ENCODE data around the gene SLC4A11.

Gene SLC4A11

DNA sequence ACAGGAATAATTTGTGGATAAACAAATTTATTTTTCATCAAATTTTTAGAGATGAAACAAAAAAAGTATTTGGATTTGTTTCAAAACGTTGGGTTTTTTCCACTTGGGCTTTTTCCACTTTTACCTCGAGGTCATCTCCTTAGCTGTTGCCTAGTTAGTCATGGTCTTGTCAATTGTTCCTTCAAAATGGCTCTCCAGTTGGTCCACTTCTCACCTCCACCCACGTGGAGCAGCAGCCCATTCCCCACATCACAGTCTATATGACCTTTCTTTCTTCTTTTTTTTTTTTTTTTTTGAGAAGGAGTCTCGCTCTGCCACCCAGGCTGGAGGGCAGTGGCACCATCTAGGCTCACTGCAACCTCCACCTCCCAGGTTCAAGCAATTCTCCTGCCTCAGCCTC, 6.7 kb upstream of the SLC4A11 start:
- H3K9me3 ChIP-seq (ENCODE audit: control insufficient read depth, insufficient read depth, low read depth, low read length): no peaks in the 10 kb centered on the region
- H3K27ac ChIP-seq (ENCODE audit: low read depth, low read length): no peak overlapping the region
- peaks cover 24% of the 10 kb centered on the region for H3K4me1 ChIP-seq (ENCODE audit: control insufficient read depth, insufficient read depth, low read length)
- no peaks in the 10 kb centered on the region for H3K36me3 ChIP-seq (ENCODE audit: control insufficient read depth, insufficient read depth, low read length)
- no peak overlapping the region for H3K9ac ChIP-seq (ENCODE audit: low read length)
- peaks cover 47% of the 10 kb centered on the region for H3K27me3 ChIP-seq (ENCODE audit: control insufficient read depth, insufficient read depth, low read length)
- H3K4me3 ChIP-seq (ENCODE audit: low read depth, low read length): no peak overlapping the region

DNA sequence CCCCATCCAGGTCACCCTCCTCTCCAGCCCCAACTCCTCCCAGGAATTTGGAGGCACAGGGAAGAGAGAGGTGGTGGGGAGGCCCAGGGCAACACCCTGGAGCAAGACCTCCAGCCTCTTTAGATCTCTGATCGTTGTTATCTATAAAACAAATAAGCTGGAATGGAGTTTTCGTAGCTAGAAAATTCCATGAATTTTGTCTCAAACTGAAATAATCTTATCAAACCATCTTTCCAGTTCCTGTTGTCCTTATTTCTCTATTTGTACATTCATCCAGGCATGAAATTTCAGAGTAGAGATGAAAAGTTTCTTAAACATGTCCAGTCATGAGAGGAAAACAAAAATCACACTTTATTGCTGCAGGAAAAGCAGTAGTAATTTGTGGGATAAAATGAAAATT, 6.2 kb upstream of the SLC4A11 start:
- H3K36me3 ChIP-seq (ENCODE audit: control insufficient read depth, insufficient read depth, low read length): no peaks in the 10 kb centered on the region
- H3K4me1 ChIP-seq (ENCODE audit: control insufficient read depth, insufficient read depth, low read length): peaks cover 26% of the 10 kb centered on the region
- no peaks in the 10 kb centered on the region for H3K9me3 ChIP-seq (ENCODE audit: control insufficient read depth, insufficient read depth, low read depth, low read length)
- H3K27me3 ChIP-seq (ENCODE audit: control insufficient read depth, insufficient read depth, low read length): peaks cover 53% of the 10 kb centered on the region
- no peak overlapping the region for H3K4me3 ChIP-seq (ENCODE audit: low read depth, low read length)
- H3K27ac ChIP-seq (ENCODE audit: low read depth, low read length): no peak overlapping the region
- H3K9ac ChIP-seq (ENCODE audit: low read length): no peak overlapping the region

DNA sequence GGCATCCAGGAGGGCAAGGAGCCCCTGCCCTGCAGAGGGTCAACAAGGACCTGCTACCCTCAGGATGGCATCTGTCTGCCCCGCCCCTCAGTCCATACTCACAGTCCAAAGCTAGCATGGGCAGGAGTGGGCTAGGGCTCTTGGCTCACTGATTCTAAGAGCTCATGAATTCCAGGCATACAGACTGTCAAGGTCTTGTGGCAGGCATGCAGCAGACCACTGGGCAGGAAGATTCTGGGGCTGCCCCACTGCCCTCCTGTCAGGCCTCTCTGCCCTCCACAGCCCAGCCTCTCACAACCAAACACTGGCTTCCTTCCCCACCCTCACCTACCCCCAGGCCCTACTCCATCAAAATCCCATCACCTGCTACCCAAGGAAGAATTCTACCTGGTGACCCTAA, 5.6 kb upstream of the SLC4A11 start:
- Histone ChIP-seq H3K36me3 (ENCODE audit: control insufficient read depth, insufficient read depth, low read length) (no peaks in the 10 kb centered on the region), H3K4me3 (ENCODE audit: low read depth, low read length) (no peak overlapping the region), H3K9me3 (ENCODE audit: control insufficient read depth, insufficient read depth, low read depth, low read length) (no peaks in the 10 kb centered on the region), H3K27ac (ENCODE audit: low read depth, low read length) (no peak overlapping the region), H3K27me3 (ENCODE audit: control insufficient read depth, insufficient read depth, low read length) (peaks cover 55% of the 10 kb centered on the region), H3K4me1 (ENCODE audit: control insufficient read depth, insufficient read depth, low read length) (peaks cover 22% of the 10 kb centered on the region), H3K9ac (ENCODE audit: low read length) (no peak overlapping the region)

DNA sequence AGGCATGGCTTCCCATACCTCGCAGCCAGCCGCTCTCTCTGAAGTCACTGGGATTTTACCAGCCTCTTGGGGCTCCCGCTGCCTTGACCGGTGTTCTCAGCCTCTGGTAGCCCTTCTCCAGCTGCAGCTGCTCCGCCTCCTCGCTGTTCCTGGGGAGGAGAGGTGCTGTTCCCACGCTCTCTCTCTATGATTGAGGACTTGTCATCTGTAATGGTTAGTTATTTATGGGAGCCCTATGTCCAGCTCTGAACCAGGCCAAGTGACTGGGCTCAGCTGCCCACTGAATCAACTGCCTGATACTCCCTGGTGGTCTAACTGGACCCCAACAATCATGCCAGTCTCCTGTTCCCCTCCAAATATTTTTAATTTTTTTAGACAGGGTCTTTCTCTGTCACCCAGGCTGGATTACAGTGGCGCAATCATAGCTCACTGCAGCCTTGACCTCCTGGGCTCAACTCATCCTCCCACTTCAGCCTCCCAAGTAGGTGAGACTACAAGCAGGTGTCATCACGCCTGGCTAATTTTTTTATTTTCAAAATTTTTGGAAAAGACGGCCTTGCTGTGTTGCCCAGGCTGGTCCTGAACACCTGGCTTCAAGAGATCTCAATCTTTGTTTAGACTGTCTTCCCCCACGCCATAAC, 4.8 kb upstream of the SLC4A11 start:
- Histone ChIP-seq H3K4me3 (ENCODE audit: low read depth, low read length) (no peak overlapping the region), H3K9me3 (ENCODE audit: control insufficient read depth, insufficient read depth, low read depth, low read length) (no peaks in the 10 kb centered on the region), H3K36me3 (ENCODE audit: control insufficient read depth, insufficient read depth, low read length) (no peaks in the 10 kb centered on the region), H3K4me1 (ENCODE audit: control insufficient read depth, insufficient read depth, low read length) (peaks cover 15% of the 10 kb centered on the region), H3K27ac (ENCODE audit: low read depth, low read length) (no peak overlapping the region), H3K27me3 (ENCODE audit: control insufficient read depth, insufficient read depth, low read length) (peaks cover 54% of the 10 kb centered on the region), H3K9ac (ENCODE audit: low read length) (no peak overlapping the region)

DNA sequence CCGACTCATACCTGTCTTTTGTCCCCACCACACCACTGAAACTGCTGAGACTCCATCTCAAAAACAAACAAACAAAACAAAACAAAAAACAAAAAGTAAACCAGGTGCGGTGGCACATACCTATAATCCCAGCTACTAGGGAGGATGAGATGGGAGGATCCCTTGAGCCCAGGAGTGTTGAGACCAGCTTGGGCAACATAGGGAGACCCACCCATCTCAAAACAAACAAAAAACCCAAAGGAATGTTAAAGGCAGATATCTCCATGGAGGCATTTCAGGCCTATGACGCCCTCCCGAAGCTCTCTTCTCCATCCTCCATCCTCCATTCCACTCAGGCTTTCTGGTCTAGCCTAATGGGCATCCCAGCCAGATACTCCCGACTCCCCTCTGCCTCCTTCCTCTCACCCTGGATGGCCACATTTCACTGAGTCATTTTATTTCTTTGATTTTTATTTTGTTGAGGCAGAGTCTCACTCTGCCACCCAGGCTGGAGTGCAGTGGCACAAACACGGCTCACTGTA, 3.2 kb upstream of the SLC4A11 start:
- Histone ChIP-seq H3K9me3 (ENCODE audit: control insufficient read depth, insufficient read depth, low read depth, low read length) (no peaks in the 10 kb centered on the region), H3K36me3 (ENCODE audit: control insufficient read depth, insufficient read depth, low read length) (no peaks in the 10 kb centered on the region), H3K4me3 (ENCODE audit: low read depth, low read length) (no peak overlapping the region), H3K27me3 (ENCODE audit: control insufficient read depth, insufficient read depth, low read length) (peaks cover 55% of the 10 kb centered on the region), H3K4me1 (ENCODE audit: control insufficient read depth, insufficient read depth, low read length) (peaks cover 12% of the 10 kb centered on the region), H3K27ac (ENCODE audit: low read depth, low read length) (no peak overlapping the region), H3K9ac (ENCODE audit: low read length) (no peak overlapping the region)

DNA sequence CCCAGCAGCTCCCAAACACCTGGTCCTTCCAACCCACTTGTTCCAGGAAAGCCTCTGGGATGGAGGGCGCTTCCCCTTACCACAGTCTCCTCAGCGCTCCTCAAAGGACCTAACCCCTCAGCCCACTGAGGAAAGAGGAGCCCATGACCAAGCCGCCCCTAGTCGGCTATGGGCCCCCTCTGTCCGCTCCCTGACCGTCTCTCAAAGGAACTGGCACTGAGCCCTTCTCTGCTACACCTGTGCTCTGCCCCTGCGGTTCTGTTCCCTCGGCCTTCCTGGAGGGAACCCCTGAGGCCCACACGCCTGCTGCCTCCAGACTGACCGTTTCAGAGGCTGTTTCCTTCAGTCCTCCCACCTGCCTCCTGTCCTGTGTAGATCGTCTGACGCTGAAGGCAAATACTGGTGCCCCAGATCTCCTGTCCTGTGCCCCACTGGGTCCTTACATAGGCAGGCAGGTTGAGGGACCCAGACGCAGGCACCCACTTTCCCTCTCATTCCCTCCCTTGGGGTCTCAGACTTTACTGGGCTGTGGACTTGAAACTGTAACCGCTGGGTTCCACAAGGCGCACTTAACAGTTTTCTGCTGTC, 1.9 kb upstream of the SLC4A11 start:
- peak overlapping the region; percentile 92 for H3K4me3 ChIP-seq (ENCODE audit: low read depth, low read length)
- no peak overlapping the region for H3K9ac ChIP-seq (ENCODE audit: low read length)
- no peaks in the 10 kb centered on the region for H3K36me3 ChIP-seq (ENCODE audit: control insufficient read depth, insufficient read depth, low read length)
- H3K9me3 ChIP-seq (ENCODE audit: control insufficient read depth, insufficient read depth, low read depth, low read length): no peaks in the 10 kb centered on the region
- no peak overlapping the region for H3K27ac ChIP-seq (ENCODE audit: low read depth, low read length)
- peaks cover 61% of the 10 kb centered on the region for H3K27me3 ChIP-seq (ENCODE audit: control insufficient read depth, insufficient read depth, low read length)
- H3K4me1 ChIP-seq (ENCODE audit: control insufficient read depth, insufficient read depth, low read length): peaks cover 12% of the 10 kb centered on the region

DNA sequence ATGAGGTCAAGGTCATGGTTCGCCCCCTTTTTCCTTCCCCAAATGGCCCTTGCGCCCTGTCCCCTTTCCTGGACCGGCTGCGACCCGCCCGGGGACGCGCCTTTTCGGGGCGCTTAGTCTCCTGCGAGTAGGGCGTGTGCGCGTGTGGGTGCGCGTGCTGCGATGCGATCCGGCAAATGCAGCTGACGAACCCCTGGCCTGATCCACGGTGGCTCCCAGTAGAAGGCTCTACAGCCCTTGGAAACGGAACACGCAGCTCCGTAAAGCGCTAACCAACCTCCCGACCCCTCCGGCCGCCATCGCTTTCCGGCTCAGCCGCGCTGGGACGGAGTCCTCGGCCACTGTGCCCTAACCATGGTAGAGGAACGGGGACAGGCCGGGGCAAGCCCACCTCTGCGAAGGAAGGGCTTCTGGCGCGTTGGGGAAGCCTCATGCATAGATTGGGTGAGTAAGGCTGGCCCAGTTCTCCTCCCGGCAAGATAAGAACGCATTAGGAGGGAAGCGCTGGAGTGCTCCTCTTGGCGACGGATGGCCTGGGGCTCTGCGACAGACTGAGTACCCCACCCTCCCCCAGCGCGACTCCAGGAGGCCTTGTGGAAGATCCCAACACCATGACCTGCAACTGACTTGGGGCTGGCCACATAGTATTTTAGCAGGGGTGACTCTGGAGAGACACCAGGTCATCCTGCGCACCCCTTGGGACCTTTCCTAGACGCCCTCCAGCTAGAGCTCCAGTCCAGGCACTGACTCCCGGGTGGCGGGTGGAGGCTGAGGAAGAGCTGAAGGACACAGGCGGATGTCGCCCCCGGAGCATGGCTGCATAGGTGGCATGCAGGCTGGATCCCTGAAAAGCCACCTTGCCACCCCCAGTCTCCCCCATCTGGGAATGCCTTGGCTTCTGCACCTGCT, 1.1 kb upstream of the SLC4A11 start:
- H3K4me3 ChIP-seq (ENCODE audit: low read depth, low read length): peak overlapping the region; percentile 92

DNA sequence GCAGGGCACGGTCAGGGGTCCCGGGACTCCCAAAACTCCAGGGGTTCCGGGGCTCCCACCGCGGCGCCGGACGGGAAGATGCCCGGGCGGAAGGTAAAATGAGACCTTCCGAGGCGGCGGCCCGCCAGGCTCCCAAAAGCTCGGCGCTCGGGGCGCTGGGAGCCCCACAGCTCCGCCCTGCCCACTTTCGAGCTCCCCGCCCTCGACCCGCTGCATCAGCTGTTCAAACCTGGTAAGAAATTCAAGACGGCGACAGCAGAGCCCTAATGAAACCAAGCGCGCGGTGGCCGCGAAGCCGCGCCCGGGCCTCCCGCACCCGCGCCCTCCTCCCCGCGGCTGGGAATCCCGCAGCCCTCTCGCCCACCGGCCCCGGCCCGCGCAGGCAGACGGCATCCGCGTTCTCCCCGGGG, 369 bp downstream of the SLC4A11 start:
- H3K4me3 ChIP-seq (ENCODE audit: low read depth, low read length): peak overlapping the region; percentile 92
- H3K9me3 ChIP-seq (ENCODE audit: control insufficient read depth, insufficient read depth, low read depth, low read length): no peaks in the 10 kb centered on the region
- no peak overlapping the region for H3K27ac ChIP-seq (ENCODE audit: low read depth, low read length)
- H3K9ac ChIP-seq (ENCODE audit: low read length): no peak overlapping the region
- peaks cover 4% of the 10 kb centered on the region; the same call in 1 of the 2 replicates for H3K36me3 ChIP-seq (ENCODE audit: control insufficient read depth, insufficient read depth, low read length)
- H3K4me1 ChIP-seq (ENCODE audit: control insufficient read depth, insufficient read depth, low read length): peaks cover 12% of the 10 kb centered on the region
- H3K27me3 ChIP-seq (ENCODE audit: control insufficient read depth, insufficient read depth, low read length): peaks cover 62% of the 10 kb centered on the region

More for the DNA sequence above, 1.1 kb upstream of the SLC4A11 start:
- H3K4me1 ChIP-seq (ENCODE audit: control insufficient read depth, insufficient read depth, low read length): peaks cover 12% of the 10 kb centered on the region
- H3K9me3 ChIP-seq (ENCODE audit: control insufficient read depth, insufficient read depth, low read depth, low read length): no peaks in the 10 kb centered on the region
- no peak overlapping the region for H3K27ac ChIP-seq (ENCODE audit: low read depth, low read length)
- peaks cover 68% of the 10 kb centered on the region for H3K27me3 ChIP-seq (ENCODE audit: control insufficient read depth, insufficient read depth, low read length)
- no peaks in the 10 kb centered on the region for H3K36me3 ChIP-seq (ENCODE audit: control insufficient read depth, insufficient read depth, low read length)
- peak overlapping the region; percentile 61 for H3K9ac ChIP-seq (ENCODE audit: low read length)

DNA sequence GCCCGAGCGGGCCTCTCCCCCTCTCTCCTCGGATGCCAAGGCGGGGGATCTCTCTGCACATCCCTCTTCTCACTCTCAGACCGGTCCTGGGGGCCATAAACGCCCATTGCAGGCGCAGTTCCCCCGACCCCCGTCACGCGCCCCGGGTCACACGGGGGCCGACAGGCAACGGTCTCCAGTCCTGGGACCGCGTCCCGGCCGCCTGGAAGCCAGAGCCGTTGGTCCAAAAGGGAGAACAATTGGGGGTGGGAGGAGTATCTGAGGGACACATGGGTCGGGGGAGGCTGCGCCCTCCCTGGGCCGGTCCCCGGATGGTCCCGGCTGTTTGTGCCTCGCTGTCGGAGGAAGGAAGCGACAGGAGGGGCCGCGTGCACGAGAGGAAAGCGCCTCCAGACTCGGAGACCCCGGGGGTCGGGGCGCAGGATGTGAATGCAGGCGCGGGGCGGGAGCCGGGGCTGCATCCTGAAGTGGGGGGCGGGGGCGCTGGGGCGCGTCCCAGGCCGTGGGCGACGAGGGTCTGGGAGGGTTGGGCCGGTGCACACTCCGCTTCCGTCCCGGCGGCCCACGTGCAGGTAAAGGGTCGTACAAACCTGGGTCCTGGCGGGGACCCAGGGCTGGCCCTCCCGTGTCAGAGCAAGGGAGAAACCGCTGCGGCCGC, 903 bp downstream of the SLC4A11 start:
- Histone ChIP-seq H3K4me3 (ENCODE audit: low read depth, low read length) (peak overlapping the region; percentile 92), H3K27me3 (ENCODE audit: control insufficient read depth, insufficient read depth, low read length) (peaks cover 62% of the 10 kb centered on the region), H3K9me3 (ENCODE audit: control insufficient read depth, insufficient read depth, low read depth, low read length) (no peaks in the 10 kb centered on the region), H3K4me1 (ENCODE audit: control insufficient read depth, insufficient read depth, low read length) (peaks cover 12% of the 10 kb centered on the region), H3K36me3 (ENCODE audit: control insufficient read depth, insufficient read depth, low read length) (peaks cover 8% of the 10 kb centered on the region; the same call in 1 of the 2 replicates), H3K9ac (ENCODE audit: low read length) (no peak overlapping the region), H3K27ac (ENCODE audit: low read depth, low read length) (no peak overlapping the region)

DNA sequence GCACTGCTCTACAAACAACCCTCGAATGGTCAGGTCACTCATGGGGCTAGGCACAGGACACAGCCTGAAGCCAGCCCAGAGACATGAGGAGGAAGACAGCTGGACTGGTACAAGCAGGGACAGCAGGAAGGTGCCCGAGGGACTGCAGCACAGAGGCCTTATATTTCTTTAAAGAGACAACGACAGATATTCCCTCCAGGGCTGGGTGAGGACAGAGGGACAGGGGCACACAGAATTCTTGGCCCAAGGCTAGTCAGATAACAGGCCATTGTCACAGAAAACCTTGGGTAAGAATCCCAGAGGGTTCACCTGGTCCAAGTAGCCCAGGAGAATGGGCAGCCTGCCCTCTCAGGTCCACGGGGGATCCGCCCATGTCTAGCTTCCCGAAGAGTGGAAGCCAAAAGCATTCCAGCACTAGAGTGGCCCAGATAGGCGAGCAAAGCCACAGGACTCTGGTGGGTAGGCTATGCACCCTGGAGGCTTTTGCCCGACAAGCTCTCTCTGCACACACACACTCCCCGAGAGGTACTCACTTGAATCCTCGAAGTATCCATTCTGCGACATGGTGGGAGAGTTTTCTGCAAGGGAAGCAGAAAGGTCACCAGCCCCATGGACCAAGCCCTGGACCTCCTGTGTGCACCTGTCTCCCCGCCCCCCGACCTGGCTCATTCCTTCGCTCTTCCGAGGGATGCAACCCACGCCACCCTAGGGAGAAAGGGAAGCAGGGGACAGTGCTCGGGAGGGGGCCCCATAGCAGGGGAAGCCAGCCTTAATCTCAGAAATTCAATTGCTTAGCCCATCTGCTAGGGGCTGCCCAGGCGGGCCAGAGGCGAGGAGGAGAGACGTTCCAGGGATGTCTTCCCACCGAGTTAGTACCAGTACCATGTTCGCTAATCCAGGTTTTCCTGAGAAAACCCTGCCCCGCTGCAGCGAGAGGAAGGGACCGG, 1.7 kb downstream of the SLC4A11 start:
- H3K36me3 ChIP-seq (ENCODE audit: control insufficient read depth, insufficient read depth, low read length): peaks cover 8% of the 10 kb centered on the region; the same call in 1 of the 2 replicates
- no peaks in the 10 kb centered on the region for H3K9me3 ChIP-seq (ENCODE audit: control insufficient read depth, insufficient read depth, low read depth, low read length)
- no peak overlapping the region for H3K9ac ChIP-seq (ENCODE audit: low read length)
- H3K4me3 ChIP-seq (ENCODE audit: low read depth, low read length): peak overlapping the region; percentile 92
- H3K27ac ChIP-seq (ENCODE audit: low read depth, low read length): no peak overlapping the region
- peaks cover 62% of the 10 kb centered on the region for H3K27me3 ChIP-seq (ENCODE audit: control insufficient read depth, insufficient read depth, low read length)
- peaks cover 12% of the 10 kb centered on the region for H3K4me1 ChIP-seq (ENCODE audit: control insufficient read depth, insufficient read depth, low read length)

All from HUES6 (cell line).